Measurements from ENCODE around the gene ANKFN1. TPM values are rescaled to one million over a fixed set of nuclear protein-coding genes. Genes with fewer than 3 reads are reported as not detected.
A peak's percentile ranks its signal among the peaks of the same experiment; 100 is the strongest.

ANKFN1 gene
- total and polyA plus RNA-seq, 8 donors, result 0.13 to 1.8 (median 0.66) TPM

- intact Hi-C loops (cut with DNase I), result no loop called here
- H3K4me1 ChIP-seq, result peaks cover 7 to 12% of the 10 kb centered on the region in 2 donors
- H3K9me3 ChIP-seq, result no peaks in the 10 kb centered on the region
- H3K4me3 ChIP-seq, result no peak overlapping the region
- DNase-seq (no peak), ATAC-seq (no peak)
- TF ChIP-seq CTCF (IDR thresholded peaks at IDR 0.05), result no peak
- no peaks in the 10 kb centered on the region for H3K27me3 ChIP-seq
- H3K27ac ChIP-seq, result no peak overlapping the region
- H3K36me3 ChIP-seq, result no peaks in the 10 kb centered on the region
These were observed 136.0 kb downstream of the ANKFN1 start for GRCh38 chr17:56289321-56289720.

- Histone ChIP-seq H3K36me3 (no peaks in the 10 kb centered on the region), H3K27ac (no peak overlapping the region), H3K4me1 (peaks cover 7 to 12% of the 10 kb centered on the region in 2 donors), H3K4me3 (peak overlapping the region in 1 of 2 donors; percentile 19), H3K27me3 (no peaks in the 10 kb centered on the region), H3K9me3 (no peaks in the 10 kb centered on the region)
- no peak for TF ChIP-seq CTCF (IDR thresholded peaks at IDR 0.05)
- intact Hi-C loops (cut with DNase I), result no loop called here
- ATAC-seq (peak; percentile 82), DNase-seq (no peak)
These were observed 137.0 kb downstream of the ANKFN1 start for GRCh38 chr17:56290101-56290801.

- intact Hi-C loops (cut with DNase I), result no loop called here
- H3K4me3 ChIP-seq, result peak overlapping the region in 1 of 2 donors; percentile 19
- no peak for TF ChIP-seq CTCF (IDR thresholded peaks at IDR 0.05)
- H3K9me3 ChIP-seq, result no peaks in the 10 kb centered on the region
- peaks cover 7 to 12% of the 10 kb centered on the region in 2 donors for H3K4me1 ChIP-seq
- no peaks in the 10 kb centered on the region for H3K27me3 ChIP-seq
- ATAC-seq (no peak), DNase-seq (no peak)
- H3K27ac ChIP-seq, result no peak overlapping the region
- no peaks in the 10 kb centered on the region for H3K36me3 ChIP-seq
These were observed 137.5 kb downstream of the ANKFN1 start for GRCh38 chr17:56290802-56291118.

GRCh38 chr17:56291226-56291805 lies 138.0 kb downstream of the ANKFN1 start:
- no peak for TF ChIP-seq CTCF (IDR thresholded peaks at IDR 0.05)
- intact Hi-C loops (cut with DNase I), result no loop called here
- Histone ChIP-seq H3K27me3 (no peaks in the 10 kb centered on the region), H3K36me3 (no peaks in the 10 kb centered on the region), H3K4me3 (no peak overlapping the region), H3K4me1 (peaks cover 7 to 12% of the 10 kb centered on the region in 2 donors), H3K27ac (no peak overlapping the region), H3K9me3 (no peaks in the 10 kb centered on the region)
- ATAC-seq, result peak; percentile 39
- DNase-seq, result no peak

- ATAC-seq (peak; percentile 16), DNase-seq (no peak)
- Histone ChIP-seq H3K4me1 (peaks cover 7 to 14% of the 10 kb centered on the region in 2 donors), H3K27me3 (no peaks in the 10 kb centered on the region), H3K9me3 (no peaks in the 10 kb centered on the region), H3K36me3 (no peaks in the 10 kb centered on the region), H3K4me3 (no peak overlapping the region), H3K27ac (no peak overlapping the region)
- intact Hi-C loops (cut with DNase I), result no loop called here
- TF ChIP-seq CTCF (IDR thresholded peaks at IDR 0.05), result no peak
These were observed 138.7 kb downstream of the ANKFN1 start for GRCh38 chr17:56292010-56292409.
